Measurements from ENCODE around the gene FOXP3. TPM values are rescaled to one million over a fixed set of nuclear protein-coding genes. Genes with fewer than 3 reads are reported as not detected.

FOXP3 gene
- total RNA-seq, 1 experiment from 2014 or later: not detected

DNA sequence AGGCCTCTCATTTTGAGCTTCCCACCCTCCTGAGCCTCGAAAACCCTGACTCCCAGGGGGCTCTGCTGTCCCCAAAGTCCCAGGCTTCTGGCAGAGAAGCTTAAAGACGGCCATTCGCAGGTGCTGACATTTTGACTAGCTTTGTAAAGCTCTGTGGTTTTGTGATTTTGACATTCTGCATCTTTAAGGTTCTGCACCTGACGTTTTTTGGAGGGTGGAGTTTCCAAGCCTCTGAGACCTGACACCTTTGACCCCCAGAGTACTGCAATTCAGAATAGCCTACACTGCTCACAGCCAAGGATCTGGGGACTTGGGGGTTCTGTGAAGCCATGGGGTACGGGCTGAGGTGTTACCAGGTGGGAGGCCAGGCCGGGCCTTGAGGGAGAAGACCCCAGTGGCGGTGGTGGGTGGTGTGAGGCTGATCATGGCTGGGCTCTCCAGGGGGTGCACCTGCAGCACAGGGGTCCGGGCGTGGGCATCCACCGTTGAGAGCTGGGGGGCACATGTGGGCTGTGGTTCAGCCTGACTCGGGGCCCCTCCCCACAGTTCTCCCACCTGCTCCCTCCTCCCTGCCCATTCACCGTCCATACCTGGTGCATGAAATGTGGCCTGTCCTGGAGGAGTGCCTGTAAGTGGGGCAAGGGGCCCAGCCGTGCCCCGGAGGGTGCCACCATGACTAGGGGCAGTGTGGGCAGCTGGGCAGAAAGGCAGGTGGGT lies 7.3 kb downstream of the FOXP3 start:
- Histone ChIP-seq H3K9me3 (ENCODE audit: low read depth, low read length, poor library complexity, severe bottlenecking) (no peaks in the 10 kb centered on the region), H3K4me3 (ENCODE audit: low read depth, low read length, poor library complexity, severe bottlenecking) (no peak overlapping the region), H3K36me3 (ENCODE audit: insufficient read depth, low read length, poor library complexity, severe bottlenecking) (no peaks in the 10 kb centered on the region), H3K27me3 (replicated peaks; ENCODE audit: insufficient read depth, low read depth, low read length, poor library complexity) (no peaks in the 10 kb centered on the region), H3K27ac (ENCODE audit: low read depth, low read length, poor library complexity, severe bottlenecking) (no peak overlapping the region), H3K4me1 (ENCODE audit: insufficient read depth, low read length, poor library complexity, severe bottlenecking) (no peaks in the 10 kb centered on the region)
- DNase-seq (ENCODE audit: low spot score): no peak
- ChIA-PET CTCF (no interaction called here), POLR2A (ENCODE audit: low non-redundant PET) (no interaction called here)
- TF ChIP-seq EZH2 (IDR thresholded peaks at IDR 0.05; ENCODE audit: borderline replicate concordance, low read depth, low read length, poor library complexity, severe bottlenecking): no peak
- intact Hi-C loops (cut with micrococcal nuclease; ENCODE audit: unreplicated experiment): no loop called here
- BruUV-seq (replicated peaks): no TSS peak

DNA sequence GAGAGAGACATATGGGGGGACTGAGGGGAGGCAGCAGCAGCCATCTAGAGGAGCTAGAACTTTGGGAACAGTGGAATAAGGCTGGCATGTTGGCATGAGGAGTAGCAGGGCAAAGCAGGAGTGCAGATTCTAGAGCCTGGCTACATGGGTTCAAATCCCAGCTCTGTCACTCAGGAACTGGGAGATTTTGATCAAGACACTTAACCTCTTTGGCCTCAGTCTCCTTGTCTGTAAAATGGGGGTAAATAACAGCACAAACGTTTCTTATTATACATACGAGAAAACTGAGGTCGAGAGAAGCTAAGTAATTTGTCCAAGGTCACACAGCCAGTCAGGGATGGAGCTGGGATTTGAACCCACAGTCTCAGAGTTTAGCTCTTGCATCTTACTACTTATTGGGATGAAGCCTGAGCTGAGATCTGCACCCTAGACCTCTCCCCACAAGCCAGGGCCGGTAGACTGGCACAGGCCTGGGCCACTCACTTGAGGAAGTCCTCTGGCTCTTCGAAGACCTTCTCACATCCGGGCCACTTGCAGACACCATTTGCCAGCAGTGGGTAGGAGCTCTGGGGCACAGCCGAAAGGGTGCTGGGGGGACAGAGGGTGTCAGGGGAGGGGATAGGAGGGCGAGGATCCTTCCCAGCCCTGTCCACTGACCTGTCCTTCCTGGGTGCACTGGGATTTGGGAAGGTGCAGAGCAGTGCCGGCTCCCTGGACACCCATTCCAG lies 8.1 kb downstream of the FOXP3 start:
- H3K4me1 ChIP-seq (ENCODE audit: insufficient read depth, low read length, poor library complexity, severe bottlenecking): no peaks in the 10 kb centered on the region
- H3K36me3 ChIP-seq (ENCODE audit: insufficient read depth, low read length, poor library complexity, severe bottlenecking): no peaks in the 10 kb centered on the region
- H3K9me3 ChIP-seq (ENCODE audit: low read depth, low read length, poor library complexity, severe bottlenecking): no peaks in the 10 kb centered on the region
- H3K27me3 ChIP-seq (replicated peaks; ENCODE audit: insufficient read depth, low read depth, low read length, poor library complexity): no peaks in the 10 kb centered on the region
- intact Hi-C loops (cut with micrococcal nuclease; ENCODE audit: unreplicated experiment): no loop called here
- no peak for TF ChIP-seq EZH2 (IDR thresholded peaks at IDR 0.05; ENCODE audit: borderline replicate concordance, low read depth, low read length, poor library complexity, severe bottlenecking)
- TF ChIP-seq, protein P1, sequence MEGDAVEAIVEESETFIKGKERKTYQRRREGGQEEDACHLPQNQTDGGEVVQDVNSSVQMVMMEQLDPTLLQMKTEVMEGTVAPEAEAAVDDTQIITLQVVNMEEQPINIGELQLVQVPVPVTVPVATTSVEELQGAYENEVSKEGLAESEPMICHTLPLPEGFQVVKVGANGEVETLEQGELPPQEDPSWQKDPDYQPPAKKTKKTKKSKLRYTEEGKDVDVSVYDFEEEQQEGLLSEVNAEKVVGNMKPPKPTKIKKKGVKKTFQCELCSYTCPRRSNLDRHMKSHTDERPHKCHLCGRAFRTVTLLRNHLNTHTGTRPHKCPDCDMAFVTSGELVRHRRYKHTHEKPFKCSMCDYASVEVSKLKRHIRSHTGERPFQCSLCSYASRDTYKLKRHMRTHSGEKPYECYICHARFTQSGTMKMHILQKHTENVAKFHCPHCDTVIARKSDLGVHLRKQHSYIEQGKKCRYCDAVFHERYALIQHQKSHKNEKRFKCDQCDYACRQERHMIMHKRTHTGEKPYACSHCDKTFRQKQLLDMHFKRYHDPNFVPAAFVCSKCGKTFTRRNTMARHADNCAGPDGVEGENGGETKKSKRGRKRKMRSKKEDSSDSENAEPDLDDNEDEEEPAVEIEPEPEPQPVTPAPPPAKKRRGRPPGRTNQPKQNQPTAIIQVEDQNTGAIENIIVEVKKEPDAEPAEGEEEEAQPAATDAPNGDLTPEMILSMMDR (conservative IDR thresholded peaks at IDR 0.05; ENCODE audit: low read depth, low read length): no peak
- H3K27ac ChIP-seq (ENCODE audit: low read depth, low read length, poor library complexity, severe bottlenecking): no peak overlapping the region
- no peak overlapping the region for H3K4me3 ChIP-seq (ENCODE audit: low read depth, low read length, poor library complexity, severe bottlenecking)
- no TSS peak for BruUV-seq (replicated peaks)
- CTCF ChIA-PET: no interaction called here
- DNase-seq (ENCODE audit: low spot score): no peak
- POLR2A ChIA-PET (ENCODE audit: low non-redundant PET): no interaction called here

DNA sequence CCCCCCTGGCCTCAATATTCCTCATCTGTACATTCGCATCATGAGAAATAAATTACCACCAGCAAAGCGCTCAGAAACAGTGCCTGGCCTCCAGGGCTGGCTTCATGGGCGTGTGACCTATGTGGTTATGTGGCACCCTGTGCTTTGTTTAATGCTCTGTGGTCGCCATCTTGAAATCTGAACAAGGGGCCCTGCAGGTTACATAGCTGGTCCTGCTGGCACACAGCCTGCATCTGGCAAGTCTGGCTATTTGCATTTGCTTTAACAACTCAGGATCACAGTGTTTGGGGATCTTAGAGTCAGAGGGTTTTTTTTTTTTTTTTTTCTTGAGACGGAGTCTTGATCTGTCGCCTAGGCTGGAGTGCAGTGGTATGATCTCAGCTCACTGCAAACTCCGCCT lies 9.9 kb downstream of the FOXP3 start:
- H3K27me3 ChIP-seq (replicated peaks; ENCODE audit: insufficient read depth, low read depth, low read length, poor library complexity): no peaks in the 10 kb centered on the region
- intact Hi-C loops (cut with micrococcal nuclease; ENCODE audit: unreplicated experiment): no loop called here
- H3K27ac ChIP-seq (ENCODE audit: low read depth, low read length, poor library complexity, severe bottlenecking): no peak overlapping the region
- no TSS peak for BruUV-seq (replicated peaks)
- ChIA-PET CTCF (no interaction called here), POLR2A (ENCODE audit: low non-redundant PET) (no interaction called here)
- no peaks in the 10 kb centered on the region for H3K4me1 ChIP-seq (ENCODE audit: insufficient read depth, low read length, poor library complexity, severe bottlenecking)
- no peaks in the 10 kb centered on the region for H3K9me3 ChIP-seq (ENCODE audit: low read depth, low read length, poor library complexity, severe bottlenecking)
- no peak for DNase-seq (ENCODE audit: low spot score)
- no peak overlapping the region for H3K4me3 ChIP-seq (ENCODE audit: low read depth, low read length, poor library complexity, severe bottlenecking)
- H3K36me3 ChIP-seq (ENCODE audit: insufficient read depth, low read length, poor library complexity, severe bottlenecking): no peaks in the 10 kb centered on the region
- no peak for TF ChIP-seq EZH2 (IDR thresholded peaks at IDR 0.05; ENCODE audit: borderline replicate concordance, low read depth, low read length, poor library complexity, severe bottlenecking)
- TF ChIP-seq, protein P1 (conservative IDR thresholded peaks at IDR 0.05; ENCODE audit: low read depth, low read length): no peak

Measured in A673 (cell line).